ENCODE results near the gene TMEM117. TPM values are rescaled to one million over a fixed set of nuclear protein-coding genes. Genes with fewer than 3 reads are reported as not detected.

Gene TMEM117
- total RNA-seq, 1 donor from 2014 or later: 12.4 TPM

DNA sequence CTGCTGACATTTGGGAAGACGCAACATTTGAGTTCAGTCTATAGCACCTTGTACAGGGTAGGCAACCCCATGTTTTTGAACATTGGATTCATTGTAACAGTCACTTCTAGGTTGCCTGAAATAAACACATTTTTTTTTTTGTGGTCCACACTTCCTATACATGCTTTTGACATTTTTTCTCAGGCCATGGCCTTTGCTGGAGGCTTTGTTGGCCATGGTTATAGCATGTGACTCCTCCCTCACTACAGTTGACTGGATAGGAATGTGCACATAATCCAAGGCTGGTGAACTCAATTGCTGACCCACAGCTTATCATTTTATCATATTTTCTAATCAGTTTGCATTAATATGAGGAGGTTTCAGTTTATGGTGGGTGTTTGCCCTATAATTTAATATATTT, 60.6 kb downstream of the TMEM117 start:
- DNase-seq (ENCODE audit: low read depth): no peak
- no peak overlapping the region for H3K4me3 ChIP-seq (ENCODE audit: low read depth, low read length)

DNA sequence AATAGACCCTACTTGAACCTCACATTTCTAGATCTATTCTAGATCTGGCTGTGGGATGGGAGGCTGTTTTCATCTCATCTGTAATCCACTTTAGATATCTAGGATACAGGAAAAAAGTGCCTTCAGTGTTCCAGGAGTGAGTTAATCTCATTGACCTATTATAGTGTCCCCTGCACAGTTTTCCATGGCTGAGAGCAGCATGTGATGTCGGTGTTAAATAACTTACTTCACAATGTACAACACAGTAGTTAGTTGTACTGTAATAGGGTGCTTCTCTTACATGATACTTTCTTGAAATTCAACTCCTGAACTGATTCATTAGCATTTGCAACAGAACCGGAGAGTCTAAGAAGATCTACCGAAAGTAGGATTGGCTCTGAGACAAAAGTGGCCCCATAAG, 62.6 kb downstream of the TMEM117 start:
- TF ChIP-seq, protein P1, sequence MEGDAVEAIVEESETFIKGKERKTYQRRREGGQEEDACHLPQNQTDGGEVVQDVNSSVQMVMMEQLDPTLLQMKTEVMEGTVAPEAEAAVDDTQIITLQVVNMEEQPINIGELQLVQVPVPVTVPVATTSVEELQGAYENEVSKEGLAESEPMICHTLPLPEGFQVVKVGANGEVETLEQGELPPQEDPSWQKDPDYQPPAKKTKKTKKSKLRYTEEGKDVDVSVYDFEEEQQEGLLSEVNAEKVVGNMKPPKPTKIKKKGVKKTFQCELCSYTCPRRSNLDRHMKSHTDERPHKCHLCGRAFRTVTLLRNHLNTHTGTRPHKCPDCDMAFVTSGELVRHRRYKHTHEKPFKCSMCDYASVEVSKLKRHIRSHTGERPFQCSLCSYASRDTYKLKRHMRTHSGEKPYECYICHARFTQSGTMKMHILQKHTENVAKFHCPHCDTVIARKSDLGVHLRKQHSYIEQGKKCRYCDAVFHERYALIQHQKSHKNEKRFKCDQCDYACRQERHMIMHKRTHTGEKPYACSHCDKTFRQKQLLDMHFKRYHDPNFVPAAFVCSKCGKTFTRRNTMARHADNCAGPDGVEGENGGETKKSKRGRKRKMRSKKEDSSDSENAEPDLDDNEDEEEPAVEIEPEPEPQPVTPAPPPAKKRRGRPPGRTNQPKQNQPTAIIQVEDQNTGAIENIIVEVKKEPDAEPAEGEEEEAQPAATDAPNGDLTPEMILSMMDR (IDR thresholded peaks at IDR 0.05; ENCODE audit: insufficient read depth, low read length, poor library complexity, severe bottlenecking): no peak
- DNase-seq (ENCODE audit: low read depth): no peak
- H3K4me3 ChIP-seq (ENCODE audit: low read depth, low read length): no peak overlapping the region
- no peaks in the 10 kb centered on the region for H3K36me3 ChIP-seq (ENCODE audit: control insufficient read depth, insufficient read depth, low read length)
- H3K27me3 ChIP-seq (ENCODE audit: control insufficient read depth, insufficient read depth, low read length): no peaks in the 10 kb centered on the region

More for the DNA sequence above, 60.6 kb downstream of the TMEM117 start:
- TF ChIP-seq, protein P1 (IDR thresholded peaks at IDR 0.05; ENCODE audit: insufficient read depth, low read length, poor library complexity, severe bottlenecking): no peak
- no peaks in the 10 kb centered on the region for H3K36me3 ChIP-seq (ENCODE audit: control insufficient read depth, insufficient read depth, low read length)
- H3K27me3 ChIP-seq (ENCODE audit: control insufficient read depth, insufficient read depth, low read length): no peaks in the 10 kb centered on the region

DNA sequence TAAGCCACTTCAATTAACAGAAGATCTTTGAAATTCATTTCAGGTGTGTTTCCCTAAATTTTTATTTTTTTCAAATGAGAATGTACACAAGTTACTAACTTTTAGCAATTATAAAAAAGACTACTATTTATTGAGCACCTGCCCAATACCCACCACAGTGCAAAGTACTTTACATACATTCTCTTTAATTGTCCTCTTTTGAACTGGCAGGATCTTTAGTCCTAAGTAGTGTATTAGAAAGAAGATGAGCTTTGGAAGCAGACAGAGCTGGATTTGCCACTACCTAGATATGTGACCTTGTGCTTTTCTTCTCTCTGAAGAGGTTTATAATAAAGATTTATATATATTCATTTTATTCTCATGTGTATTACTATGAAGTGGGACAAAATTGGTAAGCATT, 63.7 kb downstream of the TMEM117 start:
- no peak overlapping the region for H3K4me3 ChIP-seq (ENCODE audit: low read depth, low read length)
- DNase-seq (ENCODE audit: low read depth): no peak
- H3K36me3 ChIP-seq (ENCODE audit: control insufficient read depth, insufficient read depth, low read length): no peaks in the 10 kb centered on the region
- H3K27me3 ChIP-seq (ENCODE audit: control insufficient read depth, insufficient read depth, low read length): no peaks in the 10 kb centered on the region
- TF ChIP-seq, protein P1 (IDR thresholded peaks at IDR 0.05; ENCODE audit: insufficient read depth, low read length, poor library complexity, severe bottlenecking): no peak

DNA sequence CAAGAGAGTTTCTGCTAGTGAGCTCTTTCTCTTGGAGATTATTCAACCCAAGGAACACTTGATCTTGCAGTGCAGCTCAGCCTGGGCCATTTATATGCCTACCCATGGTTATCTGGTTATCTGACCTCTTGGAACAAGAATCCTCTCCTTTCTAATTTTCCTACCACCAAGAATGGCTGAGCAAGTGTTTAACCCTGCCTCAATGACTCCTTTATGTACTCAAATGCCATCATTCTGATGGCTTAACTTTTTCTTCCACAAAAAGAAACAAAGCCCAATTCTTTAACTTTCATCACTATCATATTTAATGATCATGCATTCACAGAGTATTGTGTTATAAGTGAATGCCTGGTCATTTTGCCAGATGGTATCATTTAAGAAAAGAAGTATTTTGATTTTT, 67.8 kb downstream of the TMEM117 start:
- Histone ChIP-seq H3K36me3 (ENCODE audit: control insufficient read depth, insufficient read depth, low read length) (no peaks in the 10 kb centered on the region), H3K27me3 (ENCODE audit: control insufficient read depth, insufficient read depth, low read length) (no peaks in the 10 kb centered on the region), H3K4me3 (ENCODE audit: low read depth, low read length) (no peak overlapping the region)
- TF ChIP-seq, protein P1 (IDR thresholded peaks at IDR 0.05; ENCODE audit: insufficient read depth, low read length, poor library complexity, severe bottlenecking): no peak
- DNase-seq (ENCODE audit: low read depth): no peak

DNA sequence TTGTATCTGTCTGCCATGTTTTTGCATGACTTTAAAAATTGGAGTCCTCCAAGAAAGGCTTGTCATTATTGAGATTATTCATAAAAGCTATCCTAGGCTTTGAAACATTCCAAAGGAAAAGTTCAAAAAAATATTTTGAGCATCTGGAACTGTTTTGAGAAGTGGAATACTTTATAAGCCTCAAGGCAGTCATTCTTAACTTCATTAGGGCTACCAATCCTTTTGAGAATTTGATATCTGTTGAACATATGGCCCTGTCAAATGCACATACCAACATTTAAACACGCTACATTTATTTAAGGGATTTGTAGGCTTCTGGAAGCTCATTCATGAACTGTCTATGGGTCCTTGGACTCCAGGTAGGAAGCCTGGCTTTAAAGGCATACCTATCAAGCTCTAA, 77.0 kb downstream of the TMEM117 start:
- TF ChIP-seq, protein P1 (IDR thresholded peaks at IDR 0.05; ENCODE audit: insufficient read depth, low read length, poor library complexity, severe bottlenecking): no peak
- no peak overlapping the region for H3K4me3 ChIP-seq (ENCODE audit: low read depth, low read length)
- H3K27me3 ChIP-seq (ENCODE audit: control insufficient read depth, insufficient read depth, low read length): no peaks in the 10 kb centered on the region
- no peaks in the 10 kb centered on the region for H3K36me3 ChIP-seq (ENCODE audit: control insufficient read depth, insufficient read depth, low read length)
- no peak for DNase-seq (ENCODE audit: low read depth)

DNA sequence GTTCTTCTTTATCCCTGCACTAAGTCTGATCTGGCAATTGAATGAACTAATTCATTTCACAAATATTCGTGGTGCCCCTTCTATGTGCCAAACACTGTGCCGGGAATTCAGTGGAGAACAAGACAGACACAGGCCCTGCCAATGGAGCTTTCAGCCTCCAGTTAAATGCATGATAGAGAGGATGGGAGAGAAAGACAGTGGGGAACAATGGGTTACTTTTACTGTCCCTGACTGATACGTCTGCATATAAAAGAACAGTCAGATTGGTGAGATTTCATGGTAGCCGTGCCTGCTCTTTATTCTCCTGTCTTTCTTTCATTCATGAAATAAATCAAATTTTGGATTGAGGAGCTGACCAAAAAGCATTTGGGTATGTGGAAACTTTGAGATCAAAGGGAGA, 78.5 kb downstream of the TMEM117 start:
- no peak for DNase-seq (ENCODE audit: low read depth)
- Histone ChIP-seq H3K36me3 (ENCODE audit: control insufficient read depth, insufficient read depth, low read length) (no peaks in the 10 kb centered on the region), H3K27me3 (ENCODE audit: control insufficient read depth, insufficient read depth, low read length) (no peaks in the 10 kb centered on the region), H3K4me3 (ENCODE audit: low read depth, low read length) (no peak overlapping the region)
- TF ChIP-seq, protein P1 (IDR thresholded peaks at IDR 0.05; ENCODE audit: insufficient read depth, low read length, poor library complexity, severe bottlenecking): no peak

Measured in kidney epithelial cell (primary cell).